ENCODE results near the gene RBM8A.
A peak's percentile ranks its signal among the peaks of the same experiment; 100 is the strongest.

The RBM8A gene

DNA sequence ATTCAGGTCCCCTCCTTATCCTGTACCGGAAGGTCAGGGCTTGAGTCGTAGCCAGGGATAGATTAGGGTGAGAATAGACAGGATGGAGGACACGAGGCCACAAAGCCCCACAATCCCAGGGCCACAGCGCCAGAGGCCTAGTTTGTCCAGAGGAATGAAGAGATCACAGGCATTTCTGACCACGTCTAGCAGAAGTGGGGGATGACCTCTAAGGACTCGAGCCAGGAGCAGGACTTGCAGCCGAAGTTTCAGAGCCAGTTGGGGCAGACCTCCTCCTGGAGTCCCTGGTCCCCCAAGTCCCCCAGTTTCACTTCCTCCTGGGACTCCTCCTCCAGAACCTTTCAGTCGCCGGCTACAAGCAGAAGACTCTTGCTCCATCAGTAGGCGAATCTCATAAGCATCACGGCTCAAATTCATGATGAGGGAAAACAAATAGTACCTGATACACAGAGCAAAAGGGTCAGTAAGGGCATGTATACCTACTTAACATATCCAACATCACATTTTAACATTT is 15.1 kb downstream of the RBM8A start:
- DNase-seq: no peak

DNA sequence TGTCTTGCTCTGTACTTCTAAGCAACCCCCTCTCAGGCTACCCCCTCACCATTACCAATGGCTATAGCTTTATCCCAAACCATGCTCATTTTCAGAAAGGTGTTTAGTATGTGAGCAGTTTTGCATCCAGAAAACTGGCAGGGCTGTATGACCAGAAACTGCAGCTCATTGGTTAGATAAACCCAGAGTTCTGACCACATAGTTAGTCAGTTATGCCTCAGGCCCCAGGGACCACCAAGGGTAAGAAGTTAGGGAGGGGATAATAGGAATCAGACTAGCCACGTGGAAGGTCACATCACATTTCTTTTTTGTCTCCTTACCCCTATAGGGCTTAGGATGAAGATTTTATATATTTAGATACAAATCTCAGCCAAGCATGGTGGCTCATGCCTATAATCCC is 18.6 kb downstream of the RBM8A start:
- no peak for DNase-seq

DNA sequence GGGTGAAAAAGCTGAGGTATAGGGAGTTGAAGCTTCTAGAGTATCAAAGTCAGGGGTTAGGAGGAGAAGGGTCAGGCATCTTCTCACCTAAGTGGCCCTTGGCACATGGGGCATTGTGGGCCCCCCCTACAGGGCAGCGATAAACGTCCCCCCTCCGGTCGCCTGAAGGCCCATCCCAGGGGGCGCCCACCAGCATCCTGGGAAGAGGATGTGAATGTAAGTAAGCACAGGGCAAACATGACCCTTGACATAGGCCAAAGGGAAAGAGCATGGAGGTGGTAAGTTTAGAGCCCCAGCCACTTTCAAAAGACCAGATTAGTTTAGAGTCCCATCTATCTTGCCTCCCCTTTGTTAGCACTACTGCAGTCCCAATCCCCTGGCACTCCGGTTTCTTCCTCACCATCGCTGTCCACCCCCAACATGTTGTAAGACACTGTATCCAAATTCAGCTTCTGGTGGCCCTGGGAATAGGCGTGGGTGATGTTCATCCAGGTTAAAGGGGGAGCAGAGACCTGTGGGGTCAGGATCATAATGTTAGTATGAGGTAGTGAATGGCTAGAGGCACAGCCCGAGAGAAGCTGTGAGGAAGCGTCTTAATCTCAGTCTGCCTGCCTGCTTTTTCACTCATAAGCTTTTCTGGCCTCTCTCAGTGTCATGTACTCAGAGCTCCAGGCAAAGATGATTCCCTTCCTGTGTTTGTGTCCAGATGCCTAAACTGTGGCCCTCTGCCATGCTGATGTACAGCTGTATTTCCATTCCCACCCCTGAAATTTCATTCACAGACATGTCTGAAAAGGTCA is 20.1 kb downstream of the RBM8A start:
- DNase-seq: no peak

DNA sequence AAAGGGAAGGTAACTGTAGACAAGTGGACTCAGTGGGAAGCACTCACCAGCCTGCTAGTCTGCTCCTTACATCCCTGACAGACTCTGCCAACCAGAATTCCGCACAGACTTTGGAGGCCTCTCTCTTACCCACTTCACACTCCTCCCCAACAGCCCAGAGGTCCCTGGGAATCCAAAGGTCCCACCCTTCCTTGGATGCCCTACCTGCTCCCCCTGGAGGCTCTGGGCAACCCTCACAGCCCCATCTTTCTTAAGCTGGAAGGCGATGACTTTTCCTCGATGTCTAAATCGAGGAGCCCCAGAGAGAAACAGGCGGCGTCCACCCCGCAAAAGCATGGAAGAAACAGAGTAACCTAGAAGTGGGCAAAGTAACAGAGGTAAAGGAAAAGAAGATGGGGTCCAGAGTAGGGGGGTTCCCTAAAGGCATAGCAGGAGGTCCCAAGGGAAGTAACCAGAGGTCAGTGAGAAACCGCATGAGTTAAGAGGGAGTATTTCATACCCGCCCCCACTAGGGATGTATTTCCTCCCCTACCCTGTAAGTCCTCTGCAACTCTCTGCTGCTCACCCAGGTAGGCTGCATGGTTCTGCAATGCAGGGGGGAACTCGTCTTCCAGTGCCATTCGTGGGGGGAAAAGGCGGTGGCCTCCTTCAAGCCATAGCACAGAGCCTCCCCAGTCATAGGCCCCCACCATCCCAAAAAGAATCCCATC is 25.8 kb downstream of the RBM8A start:
- DNase-seq: no peak

DNA sequence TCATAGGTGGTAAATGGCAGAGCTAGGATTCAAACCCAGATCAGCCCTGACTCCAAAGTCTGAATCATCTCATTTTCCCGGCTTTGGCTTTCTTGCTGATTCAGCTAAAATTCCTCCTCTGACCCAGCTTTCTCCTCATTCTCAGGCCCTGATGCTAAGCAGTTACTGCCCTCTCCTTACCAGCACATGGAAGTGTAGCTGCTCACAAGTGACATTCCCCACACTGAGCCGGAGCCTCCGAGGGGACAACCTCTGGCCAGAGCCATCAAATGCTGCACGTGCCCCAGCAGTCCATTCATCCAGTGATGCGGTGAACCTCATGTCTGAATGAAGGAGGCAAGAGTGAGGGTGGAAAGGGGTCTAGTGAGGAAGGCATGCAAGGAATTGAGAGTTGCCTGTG is 28.5 kb downstream of the RBM8A start:
- no peak for DNase-seq

- no peak for DNase-seq
Measured at GRCh38 chr1:145897969-145898368, 29.3 kb downstream of the RBM8A start.

DNA sequence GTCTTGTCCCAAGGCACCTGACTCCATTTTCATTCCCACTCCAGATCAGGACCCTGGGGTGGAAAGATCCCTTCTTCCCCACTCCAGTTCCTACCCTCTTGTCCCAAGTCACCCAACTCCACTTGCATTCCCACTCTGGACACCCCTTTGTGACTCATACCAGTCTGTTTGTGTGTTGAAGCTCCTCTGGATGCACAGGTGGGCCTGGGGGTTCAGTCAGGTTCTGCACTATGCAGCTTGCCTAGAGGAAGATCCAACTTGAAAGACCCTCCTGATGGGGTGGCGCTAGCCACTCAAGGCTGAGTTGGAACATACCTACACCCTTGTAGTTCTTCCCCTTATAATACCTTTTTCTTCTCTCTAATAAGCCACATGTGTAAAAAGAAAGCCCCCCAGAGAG is 31.8 kb downstream of the RBM8A start:
- no peak for DNase-seq

GRCh38 chr1:145893306-145894055 is 33.8 kb downstream of the RBM8A start:
- DNase-seq: no peak

DNA sequence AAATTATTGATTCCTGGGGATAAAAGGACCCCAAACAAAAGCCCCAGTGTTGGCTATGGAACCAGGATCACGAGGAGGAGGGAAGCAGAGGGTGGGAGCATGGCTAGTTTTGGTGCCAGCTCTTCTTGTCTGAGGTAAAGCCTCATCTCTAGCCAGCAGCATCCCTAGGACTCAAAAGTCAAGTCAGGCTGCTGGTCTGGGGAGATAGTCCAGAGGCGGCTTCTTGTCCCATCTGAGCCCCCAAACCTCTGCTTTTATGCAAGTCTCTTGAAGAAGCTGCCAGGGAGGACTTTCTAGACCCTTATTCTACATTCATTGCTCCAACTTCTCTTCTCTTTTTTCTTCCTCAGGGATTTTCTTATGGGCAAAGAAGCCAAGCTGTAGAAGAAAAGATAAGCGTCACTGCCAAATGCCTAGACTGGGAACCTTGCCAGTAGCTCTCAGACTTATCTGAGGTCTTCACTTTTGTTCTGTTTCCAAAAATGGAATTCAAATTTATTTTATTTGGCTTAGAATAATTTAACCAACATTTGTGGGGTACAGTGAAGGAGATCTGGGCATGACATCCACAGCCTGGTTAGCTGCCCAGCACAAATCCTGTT is 34.7 kb downstream of the RBM8A start:
- DNase-seq: peak; percentile 72

- peak; percentile 99 for DNase-seq
Measured at GRCh38 chr1:145891587-145892485, 35.4 kb downstream of the RBM8A start.

DNA sequence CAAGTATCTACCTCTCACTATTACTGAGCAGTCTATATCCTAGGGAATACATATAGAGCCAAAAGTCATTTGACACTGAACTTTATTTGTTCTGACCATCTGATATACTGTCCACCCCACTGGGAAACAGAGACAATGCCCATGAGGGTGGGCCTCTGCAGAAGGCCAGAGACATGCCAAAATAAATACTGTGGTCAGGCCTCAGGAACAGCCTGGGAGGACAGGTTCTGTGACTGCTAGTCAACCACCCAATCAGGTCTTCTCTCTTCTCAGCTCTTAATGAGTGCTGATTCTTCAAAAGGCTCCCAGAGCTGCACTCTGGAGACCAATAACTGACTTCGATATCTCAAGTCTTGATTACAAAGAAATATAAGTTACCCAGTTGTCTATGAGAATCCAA is 36.1 kb downstream of the RBM8A start:
- DNase-seq: no peak

DNA sequence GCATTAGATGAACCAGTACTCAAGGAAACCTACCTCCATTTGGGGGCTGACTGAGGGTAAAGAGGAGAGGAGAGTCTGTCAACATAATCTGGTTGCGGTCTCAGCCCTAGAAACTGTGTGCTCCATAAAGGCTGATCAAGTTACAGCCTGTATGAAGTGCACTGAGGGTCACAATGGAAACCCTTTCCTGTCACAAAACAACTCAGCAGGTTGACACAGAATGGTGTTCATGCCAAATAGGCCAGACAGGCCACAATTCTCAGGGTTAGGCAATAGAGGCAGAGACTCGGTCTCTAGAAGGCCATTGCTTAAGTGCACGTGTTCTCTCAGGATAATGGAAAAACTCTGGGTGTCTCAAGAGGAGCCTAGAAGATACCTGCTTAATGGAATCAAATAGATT is 37.6 kb downstream of the RBM8A start:
- no peak for DNase-seq

- no peak for DNase-seq
Measured at GRCh38 chr1:145887631-145888030, 39.7 kb downstream of the RBM8A start.

DNA sequence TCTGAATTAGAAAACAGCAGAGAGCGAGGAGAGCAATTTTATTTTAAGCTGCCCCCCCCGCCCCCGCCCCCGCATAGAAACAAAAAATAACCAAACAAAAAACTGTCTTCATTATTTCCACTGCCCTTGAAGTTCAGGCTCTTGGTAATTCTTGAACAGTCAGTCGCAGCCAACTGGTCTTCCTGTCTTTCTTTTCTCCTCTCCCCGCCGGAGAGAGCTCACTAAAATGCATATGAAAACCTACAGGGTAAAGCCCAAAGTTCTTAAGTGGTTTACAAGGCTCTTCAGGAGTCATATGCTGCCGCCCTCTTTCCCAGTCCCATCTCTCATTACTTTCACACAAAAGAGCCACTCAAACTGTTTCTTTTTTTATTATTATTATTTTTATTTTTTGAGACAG is 40.5 kb downstream of the RBM8A start:
- DNase-seq: no peak

- DNase-seq: no peak
Measured at GRCh38 chr1:145886390-145886789, 40.9 kb downstream of the RBM8A start.

GRCh38 chr1:145885738-145886287 is 41.5 kb downstream of the RBM8A start, which contains the start of gene ANKRD35:
Gene ANKRD35, minus strand, starts transcription at chr1:145885866. Its CDS starts 108 bp downstream, at chr1:145885758.
- DNase-seq: peak; percentile 73

DNA sequence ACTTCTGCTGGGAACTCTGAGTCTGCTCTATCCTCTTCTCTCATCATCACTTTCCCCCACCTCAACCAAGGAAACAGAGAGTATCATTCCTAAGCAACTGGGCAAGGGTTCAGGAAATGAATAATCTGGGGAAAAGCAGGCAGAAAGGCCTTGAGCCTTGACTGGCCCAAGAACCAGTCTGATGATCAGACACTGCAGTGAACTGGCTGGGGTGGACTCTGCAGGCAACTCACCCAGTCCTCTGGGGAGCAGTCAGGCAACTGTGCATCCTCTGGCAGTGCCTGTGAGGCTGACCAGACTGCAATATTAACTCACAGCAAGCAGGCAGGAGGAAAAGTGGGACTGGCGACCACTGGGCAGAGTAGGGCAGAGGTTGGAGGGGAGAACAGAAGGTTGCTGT is 42.6 kb downstream of the RBM8A start:
- peak; percentile 37 for DNase-seq

DNA sequence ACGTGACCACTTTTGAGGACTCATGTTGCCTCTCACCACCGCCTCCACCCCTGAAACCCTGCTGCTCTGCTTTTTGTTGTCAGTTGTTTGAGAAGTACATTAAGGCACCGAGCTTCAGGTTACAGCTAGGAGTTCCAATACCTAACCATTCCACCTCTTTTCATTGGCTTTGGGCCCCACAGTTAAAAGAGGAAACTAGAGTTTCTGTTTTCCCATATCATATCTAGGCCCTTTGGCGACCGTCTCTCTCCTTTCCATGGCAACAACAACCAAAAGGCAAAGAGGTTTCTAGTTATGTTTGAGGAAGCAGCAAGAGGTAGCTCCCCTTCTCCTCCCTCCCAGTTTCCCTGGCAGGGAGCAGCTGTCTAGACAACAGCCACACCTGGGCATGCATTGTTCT is 47.5 kb downstream of the RBM8A start:
- DNase-seq: no peak

GRCh38 chr1:145878724-145879123 is 48.6 kb downstream of the RBM8A start:
- DNase-seq: peak; percentile 35

DNA sequence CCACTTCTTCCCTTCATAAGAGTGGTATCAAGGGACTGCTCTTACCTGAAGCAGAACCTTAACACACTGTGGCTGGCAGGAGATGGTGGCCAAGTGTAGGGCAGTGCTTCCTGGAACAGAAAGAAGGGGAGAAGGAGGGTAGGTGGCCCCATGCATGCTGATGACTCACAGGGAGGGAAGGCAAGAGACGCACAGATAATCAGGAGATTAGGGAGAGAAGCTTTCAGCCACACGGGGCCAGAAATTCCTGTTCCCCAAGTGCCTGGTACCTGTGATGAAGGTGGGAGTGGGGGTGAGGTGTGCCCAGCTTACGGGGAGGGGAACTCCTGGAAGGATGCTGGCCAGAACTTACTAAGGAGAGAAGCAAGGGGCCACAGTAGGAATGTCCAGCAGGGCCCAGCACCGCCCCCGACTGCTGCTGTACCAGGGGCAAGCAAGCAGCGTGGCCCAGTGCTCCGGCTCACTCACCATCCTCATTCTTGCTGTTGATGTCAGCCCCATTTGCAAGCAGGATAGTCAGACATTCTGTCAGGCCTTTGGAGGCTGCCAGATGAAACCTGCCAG is 49.3 kb downstream of the RBM8A start:
- DNase-seq: peak; percentile 73

- no peak for DNase-seq
Measured at GRCh38 chr1:145874646-145875045, 52.6 kb downstream of the RBM8A start.
